Effector memory CD8-positive, alpha-beta T cell (primary cell): Measurements from ENCODE around the gene PABPN1L.

Experiments used
- ATAC-seq: fragments of 150-1000 bp; cut with Tn5 transposase; replicated peaks from 2 replicates; pipeline ENCODE4 v1.10.0; 2021; ENCODE audit warnings: mild to moderate bottlenecking, moderate library complexity
- DNase-seq, 3 experiments: peaks; one replicate each; pipeline ENCODE4 v3.0.0; 2021
- H3K27ac Mint-ChIP-seq, 2 donors: one replicate each; pipeline ENCODE4 v1.8.0; 2022; ENCODE audit warnings: mild to moderate bottlenecking in 2 of 2, mixed read lengths in 2 of 2, moderate library complexity in 2 of 2
- H3K27me3 Mint-ChIP-seq, 2 donors: one replicate each; pipeline ENCODE4 v1.8.0; 2022; ENCODE audit warnings: mixed read lengths in 2 of 2
- H3K36me3 Mint-ChIP-seq: one replicate; pipeline ENCODE4 v1.8.0; 2022; ENCODE audit warnings: mild to moderate bottlenecking, moderate library complexity, mixed read lengths; ENCODE audit not compliant: insufficient read depth
- H3K4me1 Mint-ChIP-seq, 2 donors: one replicate each; pipeline ENCODE4 v1.8.0; 2022; ENCODE audit warnings: low read depth in 2 of 2, mixed read lengths in 2 of 2
- H3K4me3 Mint-ChIP-seq, 2 donors: one replicate each; pipeline ENCODE4 v1.8.0; 2022; ENCODE audit warnings: mild to moderate bottlenecking in 2 of 2, mixed read lengths in 2 of 2, moderate library complexity in 2 of 2
- H3K9me3 Mint-ChIP-seq, 2 donors: one replicate each; pipeline ENCODE4 v1.8.0; 2022; ENCODE audit warnings: mixed read lengths in 2 of 2

Gene PABPN1L

DNA sequence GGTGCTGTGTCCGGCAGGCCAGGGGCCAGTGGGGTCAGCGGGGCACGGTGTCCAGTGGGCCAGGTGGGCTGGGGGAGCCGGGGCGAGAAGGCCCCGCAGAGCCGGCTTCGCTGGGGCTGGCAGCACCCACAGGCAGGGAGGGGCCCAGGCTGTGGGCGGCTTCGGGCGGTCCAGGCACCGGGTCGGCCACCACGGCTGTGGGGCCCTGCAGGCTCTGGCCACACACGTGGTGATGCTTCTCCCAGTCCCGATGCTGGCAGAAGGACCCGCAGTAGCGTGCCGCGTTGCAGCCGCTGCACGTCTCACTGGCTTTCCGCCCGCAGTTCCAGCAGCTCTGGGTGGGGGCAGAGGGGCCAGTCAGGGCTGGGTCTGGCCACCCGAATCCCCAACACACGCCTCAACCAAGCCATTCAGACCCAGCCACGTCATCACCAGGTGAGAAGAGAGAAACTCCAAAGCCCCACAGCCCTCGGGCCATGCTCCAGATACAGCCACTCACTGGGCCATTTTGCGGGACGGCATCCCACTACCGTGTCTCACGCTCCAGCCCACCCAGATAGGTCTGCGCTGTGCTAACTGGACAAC is 10.6 kb upstream of the PABPN1L start:
- ATAC-seq (no peak), DNase-seq (no peak)
- no peak overlapping the region for H3K4me3 Mint-ChIP-seq
- H3K36me3 Mint-ChIP-seq: peaks cover 8% of the 10 kb centered on the region
- H3K27me3 Mint-ChIP-seq: peaks cover 6 to 21% of the 10 kb centered on the region in 2 donors
- no peak overlapping the region for H3K27ac Mint-ChIP-seq
- no peaks in the 10 kb centered on the region for H3K9me3 Mint-ChIP-seq
- H3K4me1 Mint-ChIP-seq: peaks cover under 1% of the 10 kb centered on the region in 2 donors

DNA sequence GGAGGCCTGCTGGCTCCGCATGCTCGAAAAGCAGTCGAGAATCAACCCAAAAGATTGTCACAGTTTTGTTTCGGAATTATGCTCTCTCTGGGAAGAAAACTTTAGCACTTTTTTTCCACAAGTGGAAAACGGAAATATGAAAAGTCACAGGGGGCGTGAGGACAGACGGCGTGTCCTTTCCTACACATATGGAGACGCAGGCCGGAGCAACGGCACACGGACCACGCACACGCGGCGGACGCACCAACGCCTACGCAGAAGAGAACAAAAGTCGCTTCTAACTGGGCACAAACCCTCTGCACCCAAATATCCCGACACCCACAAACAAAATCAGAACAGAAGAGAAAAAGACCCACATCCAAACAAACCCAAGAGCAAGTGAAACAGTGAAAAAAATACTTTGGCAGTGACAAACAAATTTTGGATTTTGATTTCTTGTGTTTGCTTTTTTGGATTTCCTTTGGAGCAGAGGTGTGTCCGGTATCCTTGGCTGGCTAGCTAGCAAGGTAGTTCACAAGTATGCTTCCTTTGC is 9.3 kb upstream of the PABPN1L start:
- Mint-ChIP-seq H3K27me3 (peaks cover 13 to 34% of the 10 kb centered on the region in 2 donors), H3K36me3 (peaks cover 8% of the 10 kb centered on the region), H3K4me1 (peaks cover 0 to 5% of the 10 kb centered on the region in 2 donors), H3K9me3 (no peaks in the 10 kb centered on the region), H3K4me3 (no peak overlapping the region), H3K27ac (no peak overlapping the region)
- ATAC-seq: no peak
- no peak for DNase-seq

DNA sequence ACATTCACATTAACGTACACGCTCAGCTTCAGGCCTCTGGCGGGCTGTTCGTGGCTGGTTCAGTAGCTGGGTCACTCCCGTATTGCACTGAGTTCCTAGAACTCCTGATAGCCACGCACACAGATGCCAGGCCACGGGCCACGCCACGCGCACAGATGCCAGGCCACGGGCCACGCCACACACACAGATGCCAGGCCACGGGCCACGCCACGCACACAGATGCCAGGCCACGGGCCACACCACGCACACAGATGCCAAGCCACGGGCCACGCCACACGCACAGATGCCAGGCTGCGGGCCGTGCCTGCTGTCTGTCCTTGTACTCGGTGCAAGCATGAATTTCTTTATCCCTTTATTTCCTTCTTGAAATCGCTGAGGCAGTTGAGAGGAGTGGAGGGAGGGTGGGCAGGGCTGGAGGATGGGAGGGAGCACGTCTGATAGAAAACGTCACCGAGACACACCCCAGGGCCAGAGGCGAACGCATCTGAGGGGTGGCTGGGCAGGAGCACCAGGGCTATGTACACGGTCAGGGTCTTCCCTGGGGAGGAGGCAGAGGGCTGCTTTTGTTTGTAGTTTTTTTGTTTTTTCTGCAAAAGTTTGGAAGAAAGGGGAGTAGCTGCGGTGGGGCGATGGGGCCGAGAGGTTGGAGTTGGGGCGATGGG is 8.6 kb upstream of the PABPN1L start:
- no peak for ATAC-seq
- peaks cover 8% of the 10 kb centered on the region for H3K36me3 Mint-ChIP-seq
- H3K27ac Mint-ChIP-seq: no peak overlapping the region
- peaks cover 0 to 5% of the 10 kb centered on the region in 2 donors for H3K4me1 Mint-ChIP-seq
- DNase-seq: no peak
- H3K4me3 Mint-ChIP-seq: no peak overlapping the region
- no peaks in the 10 kb centered on the region for H3K9me3 Mint-ChIP-seq
- H3K27me3 Mint-ChIP-seq: peaks cover 16 to 35% of the 10 kb centered on the region in 2 donors

DNA sequence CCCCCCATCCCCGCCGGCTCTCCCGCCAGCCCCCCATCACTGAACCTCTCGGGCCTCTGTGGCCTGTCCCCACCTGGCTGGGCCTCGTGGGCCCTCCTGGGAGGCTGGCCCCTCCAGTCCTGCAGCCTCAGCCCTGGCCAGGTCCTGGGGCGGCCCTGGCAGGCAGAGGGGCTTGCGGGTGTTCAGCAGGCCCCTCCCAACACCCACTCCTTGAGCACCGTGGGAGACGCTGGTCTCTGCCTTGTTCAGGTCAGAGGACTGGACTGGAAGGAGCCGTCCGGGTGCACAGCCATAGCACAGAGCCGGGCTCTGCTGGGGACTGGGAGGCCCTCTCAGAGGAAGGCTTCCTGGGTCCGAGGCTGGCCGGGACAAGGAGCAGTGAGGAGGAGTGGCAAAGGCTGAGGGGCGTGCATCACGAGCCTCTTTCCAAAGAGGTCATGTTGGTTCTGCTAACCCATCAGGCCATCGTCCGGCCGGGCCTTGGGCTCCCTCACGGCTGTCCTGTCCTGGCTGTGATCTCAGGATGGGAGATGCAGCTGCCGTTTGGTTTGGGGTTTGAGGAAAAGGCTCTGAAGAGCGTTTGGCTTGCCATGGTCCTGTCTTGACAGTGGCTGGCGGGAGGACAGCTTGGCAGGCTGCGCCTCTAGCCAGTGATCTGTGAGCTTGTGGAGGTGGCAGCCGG is 6.3 kb upstream of the PABPN1L start:
- DNase-seq: no peak
- H3K9me3 Mint-ChIP-seq: no peaks in the 10 kb centered on the region
- no peak overlapping the region for H3K27ac Mint-ChIP-seq
- no peak for ATAC-seq
- H3K27me3 Mint-ChIP-seq: peaks cover 31 to 40% of the 10 kb centered on the region in 2 donors
- H3K4me1 Mint-ChIP-seq: peaks cover 0 to 5% of the 10 kb centered on the region in 2 donors
- peaks cover 8% of the 10 kb centered on the region for H3K36me3 Mint-ChIP-seq
- H3K4me3 Mint-ChIP-seq: no peak overlapping the region

DNA sequence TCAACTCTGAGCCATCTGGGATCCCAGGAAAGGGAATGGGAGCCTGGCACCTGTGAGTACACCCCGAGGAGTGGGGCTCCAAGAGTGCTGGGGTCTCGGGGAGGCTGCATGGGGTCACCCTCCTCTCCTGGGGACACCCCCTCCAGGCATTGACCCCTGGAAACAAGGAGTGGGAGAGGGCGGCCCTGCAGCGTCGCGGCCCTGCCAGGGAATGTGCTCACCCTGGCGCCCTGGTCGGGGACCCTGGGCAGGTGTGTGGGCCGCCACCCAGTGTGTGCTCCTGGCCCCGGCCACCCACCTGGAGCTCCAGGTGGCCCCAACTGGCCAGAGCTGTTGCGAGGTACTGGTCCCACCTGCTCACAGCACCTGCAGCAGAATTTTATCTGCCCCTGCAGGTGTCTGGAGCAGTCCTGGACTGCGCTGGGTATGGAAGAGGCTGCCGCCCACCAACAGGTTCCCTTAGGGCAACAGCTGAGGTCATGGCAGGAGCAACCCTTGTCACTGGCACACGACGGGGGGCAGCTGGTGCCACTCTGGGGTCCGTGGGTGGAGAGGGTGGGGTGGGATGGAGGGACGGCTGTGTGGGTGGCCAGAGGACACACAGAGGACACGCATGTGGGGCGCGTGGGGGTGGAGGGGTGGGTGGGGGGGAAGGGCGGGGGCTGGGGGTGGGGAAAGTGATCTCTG is 5.4 kb upstream of the PABPN1L start:
- H3K27ac Mint-ChIP-seq: no peak overlapping the region
- no peak for ATAC-seq

DNA sequence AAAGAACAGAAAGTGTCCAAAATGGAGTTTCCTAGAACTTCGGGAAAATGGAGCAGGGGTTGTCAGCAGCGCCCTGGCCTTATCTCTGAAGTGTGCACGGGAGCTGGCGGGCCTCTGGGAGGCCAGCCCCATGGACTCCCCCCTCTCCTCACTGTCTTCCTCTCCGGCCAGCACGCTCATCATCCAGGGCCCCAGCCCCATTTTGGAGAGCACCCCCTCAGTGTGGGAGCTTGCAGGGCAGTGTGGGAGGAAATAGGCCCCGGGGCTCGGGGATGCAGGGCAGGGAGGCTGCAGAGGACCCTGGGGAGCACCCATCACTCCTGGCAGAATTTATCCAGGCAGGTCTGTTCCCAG is 4.9 kb upstream of the PABPN1L start:
- H3K9me3 Mint-ChIP-seq: no peaks in the 10 kb centered on the region
- peaks cover 31 to 38% of the 10 kb centered on the region in 2 donors for H3K27me3 Mint-ChIP-seq
- no peak overlapping the region for H3K4me3 Mint-ChIP-seq
- peaks cover 0 to 5% of the 10 kb centered on the region in 2 donors for H3K4me1 Mint-ChIP-seq
- no peak for DNase-seq
- H3K36me3 Mint-ChIP-seq: peaks cover 4% of the 10 kb centered on the region
- H3K27ac Mint-ChIP-seq: no peak overlapping the region
- ATAC-seq: no peak

More for the DNA sequence above, 5.4 kb upstream of the PABPN1L start:
- peaks cover 31 to 38% of the 10 kb centered on the region in 2 donors for H3K27me3 Mint-ChIP-seq
- no peak overlapping the region for H3K4me3 Mint-ChIP-seq
- no peaks in the 10 kb centered on the region for H3K9me3 Mint-ChIP-seq
- H3K4me1 Mint-ChIP-seq: peaks cover 0 to 5% of the 10 kb centered on the region in 2 donors
- no peak for DNase-seq
- peaks cover 8% of the 10 kb centered on the region for H3K36me3 Mint-ChIP-seq

DNA sequence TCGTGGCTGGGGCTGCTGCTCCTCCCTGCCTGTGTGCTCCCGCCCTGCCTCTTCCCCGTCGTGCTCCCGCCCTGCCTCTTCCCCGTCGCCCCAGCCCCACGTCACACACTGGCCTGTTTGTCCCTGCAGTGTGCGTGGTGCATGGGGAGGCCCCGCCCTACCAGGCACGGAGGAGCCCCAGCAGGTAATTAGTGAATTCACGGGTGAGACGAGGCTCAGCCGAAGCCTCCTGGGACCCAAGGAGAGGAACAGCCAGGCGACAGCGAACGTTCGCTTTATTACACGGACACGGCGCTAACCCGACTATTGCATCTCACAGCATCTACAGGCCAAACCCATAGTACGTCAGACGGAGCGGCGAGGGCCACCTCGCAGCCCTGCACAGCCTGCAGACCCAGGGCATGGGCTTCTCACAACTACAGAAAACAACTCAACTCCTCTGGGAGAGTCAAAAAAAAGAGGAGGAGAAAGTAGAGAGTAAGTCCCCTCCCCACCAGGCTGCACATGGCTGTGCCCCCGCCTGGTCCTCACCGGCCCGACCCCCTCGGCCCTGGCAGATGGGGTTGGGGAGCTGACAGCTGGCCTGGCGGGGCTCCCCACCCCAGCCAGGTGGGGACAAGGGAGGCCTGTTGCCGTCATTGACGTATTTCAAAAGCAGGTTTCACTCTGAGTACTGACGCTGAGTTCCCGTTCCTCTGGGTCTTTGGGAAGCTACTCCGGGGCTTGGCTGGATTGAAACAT is 4.3 kb upstream of the PABPN1L start:
- H3K27ac Mint-ChIP-seq: no peak overlapping the region
- no peaks in the 10 kb centered on the region for H3K9me3 Mint-ChIP-seq
- peaks cover 29 to 38% of the 10 kb centered on the region in 2 donors for H3K27me3 Mint-ChIP-seq
- no peak overlapping the region for H3K4me3 Mint-ChIP-seq
- peaks cover 0 to 5% of the 10 kb centered on the region in 2 donors for H3K4me1 Mint-ChIP-seq
- ATAC-seq (no peak), DNase-seq (no peak)
- H3K36me3 Mint-ChIP-seq: peaks cover 4% of the 10 kb centered on the region

DNA sequence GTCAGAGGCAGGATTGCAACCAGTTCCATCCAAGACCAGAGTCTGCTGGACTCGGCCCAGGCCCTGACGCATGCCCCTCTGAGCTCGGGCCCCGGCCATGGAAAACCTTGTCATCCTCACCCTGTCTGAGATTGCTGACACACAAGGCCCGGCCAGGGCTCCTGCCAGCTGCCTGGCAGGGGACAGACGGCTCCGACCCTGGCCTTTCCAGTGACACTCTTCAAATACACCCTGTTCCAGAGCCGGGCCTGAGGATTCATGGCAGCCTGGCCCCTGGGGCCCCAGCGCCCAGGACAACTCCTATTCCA is 3.2 kb upstream of the PABPN1L start:
- Mint-ChIP-seq H3K27me3 (peaks cover 26 to 38% of the 10 kb centered on the region in 2 donors), H3K9me3 (no peaks in the 10 kb centered on the region)
- no peak for ATAC-seq

DNA sequence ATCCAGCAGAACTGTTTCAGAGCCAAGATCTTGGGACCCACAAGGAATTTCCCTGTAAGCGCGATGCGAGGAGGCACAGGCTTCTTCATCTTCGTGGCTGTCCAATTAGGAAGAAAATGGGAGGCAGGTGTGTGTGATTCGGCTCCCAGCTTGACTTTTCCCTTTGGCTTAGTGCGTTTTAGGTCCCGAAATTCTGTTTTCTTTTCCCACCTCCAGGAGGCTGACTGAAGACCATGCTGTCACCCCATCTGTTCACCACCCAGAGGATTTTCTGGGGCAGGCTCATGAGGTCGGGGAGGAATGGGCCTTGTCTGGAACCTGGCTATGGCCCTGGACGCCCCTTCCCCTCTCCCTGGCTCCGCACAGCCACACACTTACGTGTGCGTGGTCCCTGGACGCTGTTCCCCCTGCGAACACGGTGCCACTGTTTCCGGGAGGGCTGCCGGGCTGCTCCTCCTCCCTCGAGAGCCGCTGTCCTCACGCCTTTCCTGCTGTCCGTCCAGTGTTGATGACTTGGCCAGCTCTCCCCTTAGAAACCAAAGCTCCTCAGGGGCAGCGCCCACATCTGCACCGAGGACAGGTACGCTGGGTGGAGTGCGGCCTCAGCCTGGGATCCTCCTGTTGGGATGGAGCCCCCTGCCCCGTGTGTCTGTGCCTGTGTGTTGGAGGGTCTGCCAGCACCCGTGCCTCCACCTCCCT is 2.7 kb upstream of the PABPN1L start:
- Mint-ChIP-seq H3K36me3 (no peaks in the 10 kb centered on the region), H3K27ac (peak overlapping the region in 1 of 2 donors; percentile 57), H3K9me3 (no peaks in the 10 kb centered on the region), H3K4me1 (peaks cover 0 to 5% of the 10 kb centered on the region in 2 donors), H3K4me3 (no peak overlapping the region), H3K27me3 (peaks cover 26 to 38% of the 10 kb centered on the region in 2 donors)
- DNase-seq: no peak
- no peak for ATAC-seq

More for the DNA sequence above, 3.2 kb upstream of the PABPN1L start:
- no peak overlapping the region for H3K4me3 Mint-ChIP-seq
- peaks cover 0 to 5% of the 10 kb centered on the region in 2 donors for H3K4me1 Mint-ChIP-seq
- peak overlapping the region in 1 of 2 donors; percentile 57 for H3K27ac Mint-ChIP-seq
- H3K36me3 Mint-ChIP-seq: no peaks in the 10 kb centered on the region
- DNase-seq: no peak

DNA sequence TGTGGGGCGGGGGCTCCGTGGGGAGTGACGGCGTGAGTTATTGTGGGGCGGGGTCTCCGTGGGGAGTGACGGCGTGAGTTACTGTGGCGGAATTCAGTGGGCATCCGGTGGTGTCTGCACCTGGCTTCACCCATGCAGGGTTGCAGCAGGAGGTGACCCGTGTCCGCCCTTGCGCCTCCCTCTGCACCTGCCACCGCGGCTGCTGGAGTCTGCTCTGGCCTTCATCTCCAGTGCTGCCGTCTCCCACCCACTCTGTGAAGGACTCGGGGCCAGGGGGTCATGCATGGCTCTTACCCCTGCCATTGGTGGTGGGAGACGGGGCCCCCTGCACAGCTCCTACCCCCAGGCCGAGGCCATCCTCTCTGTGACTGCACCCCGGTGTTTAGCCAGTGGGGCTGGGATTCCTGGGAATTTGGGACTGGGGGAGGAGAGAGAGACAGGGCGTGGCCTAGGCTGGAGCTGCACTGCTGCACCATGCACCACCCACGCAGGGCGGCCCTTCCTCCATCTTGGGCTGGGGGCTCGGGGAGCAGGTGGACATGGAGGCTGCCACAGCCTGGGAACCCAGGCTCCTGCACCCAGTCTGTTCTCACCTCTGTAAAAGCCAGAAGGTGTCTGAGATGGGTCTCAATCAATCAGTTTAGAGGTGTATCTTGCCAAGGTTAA is 1.3 kb upstream of the PABPN1L start:
- Mint-ChIP-seq H3K4me3 (no peak overlapping the region), H3K4me1 (peaks cover 0 to 5% of the 10 kb centered on the region in 2 donors), H3K27me3 (peaks cover 26 to 38% of the 10 kb centered on the region in 2 donors), H3K27ac (no peak overlapping the region), H3K9me3 (no peaks in the 10 kb centered on the region), H3K36me3 (no peaks in the 10 kb centered on the region)
- DNase-seq (no peak), ATAC-seq (no peak)

DNA sequence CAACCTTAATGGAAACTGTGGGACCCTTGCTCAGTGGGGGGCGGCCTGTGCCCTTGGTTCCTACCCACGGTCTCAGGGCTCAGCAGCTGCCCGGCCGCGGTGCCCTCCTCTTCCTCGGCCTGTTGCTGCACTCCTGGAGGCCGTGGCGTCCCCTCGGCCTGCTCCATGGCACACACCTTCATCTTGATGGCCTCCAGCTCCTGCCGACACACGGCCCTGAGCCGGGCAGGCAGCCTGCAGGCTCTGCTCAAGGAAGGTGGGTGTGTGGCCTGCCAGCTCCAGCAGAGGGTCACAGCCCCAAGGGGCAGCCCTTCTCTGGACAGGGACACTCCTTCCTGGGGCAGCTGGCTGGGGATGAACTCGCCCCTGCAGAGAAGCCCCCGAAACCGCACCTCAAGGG is 718 bp downstream of the PABPN1L start:
- peaks cover 7% of the 10 kb centered on the region for H3K36me3 Mint-ChIP-seq
- H3K4me1 Mint-ChIP-seq: no peaks in the 10 kb centered on the region
- no peak overlapping the region for H3K4me3 Mint-ChIP-seq
- H3K9me3 Mint-ChIP-seq: no peaks in the 10 kb centered on the region
- DNase-seq: no peak
- H3K27ac Mint-ChIP-seq: no peak overlapping the region
- no peak for ATAC-seq
- H3K27me3 Mint-ChIP-seq: peaks cover 19 to 24% of the 10 kb centered on the region in 2 donors

DNA sequence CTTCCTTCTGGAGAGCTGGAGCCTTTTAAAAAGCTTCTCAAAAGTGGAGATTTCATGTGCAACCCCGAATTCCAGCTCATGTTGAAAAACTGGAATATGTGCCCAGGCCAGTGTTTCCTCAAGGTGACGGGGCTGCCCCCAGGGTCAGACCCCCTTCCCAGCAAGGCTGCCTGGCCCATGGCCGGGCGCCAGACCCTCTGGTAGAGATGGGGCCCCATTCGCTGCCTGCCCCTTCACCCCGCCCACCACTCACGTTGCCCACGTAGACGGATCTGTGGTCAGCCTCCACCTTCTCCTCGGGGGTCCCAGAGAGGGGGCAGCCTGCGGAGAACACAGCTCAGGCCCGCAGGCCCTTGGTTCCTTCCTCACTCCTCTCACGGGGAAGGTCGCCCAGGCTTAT is 1.1 kb downstream of the PABPN1L start:
- no peak for DNase-seq
- Mint-ChIP-seq H3K27me3 (peaks cover 15 to 20% of the 10 kb centered on the region in 2 donors), H3K9me3 (no peaks in the 10 kb centered on the region), H3K4me1 (peaks cover 0 to 2% of the 10 kb centered on the region in 2 donors), H3K27ac (no peak overlapping the region), H3K4me3 (no peak overlapping the region), H3K36me3 (peaks cover 7% of the 10 kb centered on the region)
- no peak for ATAC-seq
